Subcutaneous abdominal adipose tissue (tissue), 5 donors: ENCODE data around the gene PLIN3.
"Not testable (repeated sequence)": the region's sequence is repeated elsewhere in the genome, so short reads cannot be mapped to it uniquely, and the experiment has no call there.

ENCODE experiments used
- H3K27ac ChIP-seq: one replicate; pipeline ENCODE4 v1.7.0; 2013; ENCODE audit warnings: low read depth, mild to moderate bottlenecking, inconsistent platforms, low read length, moderate library complexity
- H3K27me3 ChIP-seq, 5 donors: one replicate each; pipeline ENCODE4 v1.7.0; 2013; ENCODE audit warnings: low read length in 5 of 5, inconsistent platforms in 1 of 5; ENCODE audit not compliant: control insufficient read depth in 5 of 5, insufficient read depth in 4 of 5
- H3K36me3 ChIP-seq, 5 donors: one replicate each; pipeline ENCODE4 v1.7.0; 2013; ENCODE audit warnings: low read length in 5 of 5; ENCODE audit not compliant: control insufficient read depth in 5 of 5, insufficient read depth in 5 of 5
- H3K4me1 ChIP-seq, 5 donors: one replicate each; pipeline ENCODE4 v1.7.0; 2013; ENCODE audit warnings: low read length in 5 of 5, mild to moderate bottlenecking in 3 of 5, moderate library complexity in 1 of 5; ENCODE audit not compliant: control insufficient read depth in 5 of 5, insufficient read depth in 5 of 5
- H3K4me3 ChIP-seq, 5 donors: one replicate each; pipeline ENCODE4 v1.7.0; 2013; ENCODE audit warnings: low read length in 5 of 5, low read depth in 1 of 5
- H3K9ac ChIP-seq, 5 donors: one replicate each; pipeline ENCODE4 v1.7.0; 2013; ENCODE audit warnings: low read length in 5 of 5, mild to moderate bottlenecking in 4 of 5, moderate library complexity in 3 of 5
- H3K9me3 ChIP-seq, 5 donors: one replicate each; pipeline ENCODE4 v1.7.0; 2013; ENCODE audit warnings: low read length in 5 of 5; ENCODE audit not compliant: control insufficient read depth in 5 of 5
- donor health status: healthy.
- donor health status: healthy.
- donor health status: healthy.
- donor health status: healthy.
- donor health status: healthy.

Gene PLIN3

DNA sequence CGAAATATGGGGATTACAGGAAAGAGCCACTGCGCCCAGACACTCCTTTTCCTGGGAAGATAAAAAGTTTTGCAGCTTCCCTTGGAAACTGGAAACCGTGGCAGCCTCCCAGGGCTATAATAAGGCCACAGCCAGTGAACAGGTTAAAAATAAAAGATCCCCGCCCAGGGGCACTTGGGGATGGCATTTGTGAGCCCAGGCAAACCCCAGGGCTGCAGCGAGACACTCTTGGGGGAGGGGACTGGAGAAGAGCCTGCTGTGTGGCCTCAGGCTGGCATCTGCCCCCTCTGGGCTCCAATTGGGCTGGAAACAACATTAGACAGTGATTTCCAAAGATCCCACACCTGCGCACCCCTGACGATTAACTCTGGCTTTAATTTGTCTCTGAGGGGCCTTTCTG is 64.8 kb downstream of the PLIN3 start:
- Histone ChIP-seq H3K9ac (no peak overlapping the region), H3K4me1 (peaks cover 0 to 6% (median 5%) of the 10 kb centered on the region in 5 donors), H3K4me3 (no peak overlapping the region), H3K27me3 (no peaks in the 10 kb centered on the region), H3K9me3 (no peaks in the 10 kb centered on the region), H3K27ac (no peak overlapping the region), H3K36me3 (peaks cover 0 to 4% (median 0%) of the 10 kb centered on the region in 5 donors)

DNA sequence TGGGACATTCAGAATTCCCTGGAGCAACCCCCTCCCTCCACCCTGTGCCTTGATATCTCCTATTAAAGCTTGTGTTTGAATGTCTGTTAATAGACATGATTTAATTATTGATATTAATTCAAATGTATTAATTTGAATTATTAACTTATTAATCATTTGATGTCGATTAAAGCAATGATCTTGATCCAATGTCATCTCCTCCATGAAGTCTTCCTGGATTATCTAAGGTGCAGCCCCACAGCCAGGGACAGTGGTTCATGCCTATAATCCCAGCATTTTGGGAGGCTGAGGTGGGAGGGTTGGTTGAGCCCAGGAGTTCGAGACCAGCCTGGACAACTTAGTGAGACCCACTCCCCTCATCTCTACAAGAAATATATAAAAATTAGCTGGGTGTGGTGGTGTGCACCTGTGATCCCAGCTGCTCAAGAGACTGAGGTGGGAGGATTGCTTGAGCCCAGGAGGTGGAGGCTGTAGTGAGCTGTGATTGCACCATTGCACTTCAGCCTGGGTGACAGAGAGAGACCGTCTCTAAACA is 66.3 kb downstream of the PLIN3 start:
- Histone ChIP-seq H3K36me3 (peaks cover 0 to 12% (median 8%) of the 10 kb centered on the region in 5 donors), H3K4me3 (no peak overlapping the region), H3K27me3 (no peaks in the 10 kb centered on the region), H3K27ac (no peak overlapping the region), H3K9me3 (no peaks in the 10 kb centered on the region), H3K9ac (no peak overlapping the region), H3K4me1 (peaks cover 0 to 11% (median 6%) of the 10 kb centered on the region in 5 donors)

DNA sequence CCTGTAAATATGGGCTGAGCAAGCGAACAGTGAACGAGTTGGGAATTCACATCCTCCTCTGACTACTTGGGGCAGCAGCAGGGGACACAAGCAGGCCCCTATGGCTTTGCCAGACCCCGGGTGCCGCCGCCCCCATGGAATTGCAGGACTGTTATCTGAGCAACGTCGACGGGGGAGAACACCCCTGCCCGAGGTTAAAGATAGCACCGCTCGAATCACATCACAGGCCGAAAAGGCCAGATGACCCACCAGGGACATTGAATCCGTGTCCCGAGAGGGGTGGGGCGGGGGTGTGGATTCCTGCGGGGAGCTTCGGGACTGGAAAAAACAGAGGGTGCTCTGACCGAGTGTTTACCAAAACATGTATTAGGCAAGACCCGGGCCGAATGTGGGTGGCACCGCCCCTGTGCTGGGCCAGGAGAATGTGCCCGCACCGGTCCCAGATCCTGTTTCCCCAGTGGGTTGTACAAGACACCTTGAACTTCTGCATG is 66.8 kb downstream of the PLIN3 start:
- H3K4me3 ChIP-seq = no peak overlapping the region

GRCh38 chr19:4795400-4795799 is 72.1 kb downstream of the PLIN3 start:
- Histone ChIP-seq H3K4me3 (no peak overlapping the region), H3K9ac (no peak overlapping the region), H3K9me3 (peaks cover 0 to 3% (median 0%) of the 10 kb centered on the region in 5 donors), H3K27ac (no peak overlapping the region), H3K36me3 (peaks cover 0 to 41% (median 29%) of the 10 kb centered on the region in 5 donors), H3K27me3 (peaks cover 0 to 6% (median 0%) of the 10 kb centered on the region in 5 donors), H3K4me1 (peaks cover 5 to 44% (median 22%) of the 10 kb centered on the region in 5 donors)

More for the DNA sequence above, 66.8 kb downstream of the PLIN3 start:
- Histone ChIP-seq H3K27ac (no peak overlapping the region), H3K9me3 (no peaks in the 10 kb centered on the region), H3K27me3 (no peaks in the 10 kb centered on the region), H3K4me1 (peaks cover 0 to 11% (median 6%) of the 10 kb centered on the region in 5 donors), H3K36me3 (peaks cover 0 to 14% (median 8%) of the 10 kb centered on the region in 5 donors), H3K9ac (no peak overlapping the region)

GRCh38 chr19:4794971-4795370 is 72.5 kb downstream of the PLIN3 start:
- H3K4me3 ChIP-seq = no peak overlapping the region
- H3K9ac ChIP-seq = no peak overlapping the region
- H3K9me3 ChIP-seq = peaks cover 0 to 3% (median 0%) of the 10 kb centered on the region in 5 donors
- no peak overlapping the region for H3K27ac ChIP-seq
- peaks cover 5 to 44% (median 22%) of the 10 kb centered on the region in 5 donors for H3K4me1 ChIP-seq
- peaks cover 0 to 41% (median 29%) of the 10 kb centered on the region in 5 donors for H3K36me3 ChIP-seq
- H3K27me3 ChIP-seq = peaks cover 0 to 6% (median 0%) of the 10 kb centered on the region in 5 donors

DNA sequence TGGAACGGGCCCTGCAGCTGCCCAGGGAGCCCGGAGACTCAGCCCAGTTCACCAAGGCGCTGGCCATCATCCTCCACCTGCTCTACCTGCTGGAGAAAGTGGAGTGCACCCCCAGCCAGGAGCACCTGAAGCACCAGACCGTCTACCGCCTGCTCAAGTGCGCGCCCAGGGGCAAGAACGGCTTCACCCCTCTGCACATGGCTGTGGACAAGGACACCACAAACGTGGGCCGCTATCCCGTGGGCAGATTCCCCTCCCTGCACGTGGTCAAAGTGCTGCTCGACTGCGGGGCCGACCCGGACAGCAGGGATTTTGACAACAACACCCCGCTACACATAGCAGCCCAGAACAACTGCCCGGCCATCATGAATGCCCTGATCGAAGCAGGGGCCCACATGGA is 74.2 kb downstream of the PLIN3 start:
- not testable (repeated sequence) for H3K27ac ChIP-seq, H3K9me3 ChIP-seq, H3K9ac ChIP-seq, H3K4me3 ChIP-seq, H3K27me3 ChIP-seq
- Histone ChIP-seq H3K36me3 (peaks cover 0 to 37% (median 29%) of the 10 kb centered on the region in 5 donors), H3K4me1 (peaks cover 5 to 44% (median 22%) of the 10 kb centered on the region in 5 donors)

- Histone ChIP-seq H3K4me3 (peak overlapping the region in 2 of 5 donors; percentile 78 to 88), H3K36me3 (peaks cover 0 to 37% (median 29%) of the 10 kb centered on the region in 5 donors), H3K4me1 (peaks cover 5 to 47% (median 22%) of the 10 kb centered on the region in 5 donors)
- not testable (repeated sequence) for H3K27ac ChIP-seq, H3K27me3 ChIP-seq, H3K9ac ChIP-seq, H3K9me3 ChIP-seq
Observed at GRCh38 chr19:4792866-4793195, 74.6 kb downstream of the PLIN3 start.

DNA sequence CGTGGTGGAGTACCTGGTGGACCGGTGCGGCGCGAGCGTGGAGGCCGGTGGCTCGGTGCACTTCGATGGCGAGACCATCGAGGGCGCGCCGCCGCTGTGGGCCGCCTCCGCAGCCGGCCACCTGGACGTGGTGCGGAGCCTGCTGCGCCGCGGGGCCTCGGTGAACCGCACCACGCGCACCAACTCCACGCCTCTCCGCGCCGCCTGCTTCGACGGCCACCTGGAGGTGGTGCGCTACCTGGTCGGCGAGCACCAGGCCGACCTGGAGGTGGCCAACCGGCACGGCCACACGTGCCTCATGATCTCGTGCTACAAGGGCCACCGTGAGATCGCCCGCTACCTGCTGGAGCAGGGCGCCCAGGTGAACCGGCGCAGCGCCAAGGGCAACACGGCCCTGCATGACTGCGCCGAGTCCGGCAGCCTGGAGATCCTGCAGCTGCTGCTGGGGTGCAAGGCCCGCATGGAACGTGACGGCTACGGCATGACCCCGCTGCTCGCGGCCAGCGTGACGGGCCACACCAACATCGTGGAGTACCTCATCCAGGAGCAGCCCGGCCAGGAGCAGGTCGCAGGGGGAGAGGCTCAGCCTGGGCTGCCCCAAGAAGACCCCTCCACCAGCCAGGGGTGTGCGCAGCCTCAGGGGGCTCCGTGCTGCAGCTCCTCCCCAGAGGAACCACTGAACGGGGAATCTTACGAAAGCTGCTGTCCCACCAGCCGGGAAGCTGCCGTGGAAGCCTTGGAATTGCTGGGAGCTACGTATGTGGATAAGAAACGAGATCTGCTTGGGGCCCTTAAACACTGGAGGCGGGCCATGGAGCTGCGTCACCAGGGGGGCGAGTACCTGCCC is 75.2 kb downstream of the PLIN3 start:
- Histone ChIP-seq H3K4me1 (peaks cover 5 to 48% (median 22%) of the 10 kb centered on the region in 5 donors), H3K27ac (peak overlapping the region; percentile 82), H3K36me3 (peaks cover 0 to 37% (median 29%) of the 10 kb centered on the region in 5 donors), H3K9ac (peak overlapping the region in 4 of 5 donors; percentile 81 to 95 (median 90)), H3K4me3 (peak overlapping the region in 4 of 5 donors; percentile 75 to 88 (median 77))
- not testable (repeated sequence) for H3K27me3 ChIP-seq, H3K9me3 ChIP-seq

DNA sequence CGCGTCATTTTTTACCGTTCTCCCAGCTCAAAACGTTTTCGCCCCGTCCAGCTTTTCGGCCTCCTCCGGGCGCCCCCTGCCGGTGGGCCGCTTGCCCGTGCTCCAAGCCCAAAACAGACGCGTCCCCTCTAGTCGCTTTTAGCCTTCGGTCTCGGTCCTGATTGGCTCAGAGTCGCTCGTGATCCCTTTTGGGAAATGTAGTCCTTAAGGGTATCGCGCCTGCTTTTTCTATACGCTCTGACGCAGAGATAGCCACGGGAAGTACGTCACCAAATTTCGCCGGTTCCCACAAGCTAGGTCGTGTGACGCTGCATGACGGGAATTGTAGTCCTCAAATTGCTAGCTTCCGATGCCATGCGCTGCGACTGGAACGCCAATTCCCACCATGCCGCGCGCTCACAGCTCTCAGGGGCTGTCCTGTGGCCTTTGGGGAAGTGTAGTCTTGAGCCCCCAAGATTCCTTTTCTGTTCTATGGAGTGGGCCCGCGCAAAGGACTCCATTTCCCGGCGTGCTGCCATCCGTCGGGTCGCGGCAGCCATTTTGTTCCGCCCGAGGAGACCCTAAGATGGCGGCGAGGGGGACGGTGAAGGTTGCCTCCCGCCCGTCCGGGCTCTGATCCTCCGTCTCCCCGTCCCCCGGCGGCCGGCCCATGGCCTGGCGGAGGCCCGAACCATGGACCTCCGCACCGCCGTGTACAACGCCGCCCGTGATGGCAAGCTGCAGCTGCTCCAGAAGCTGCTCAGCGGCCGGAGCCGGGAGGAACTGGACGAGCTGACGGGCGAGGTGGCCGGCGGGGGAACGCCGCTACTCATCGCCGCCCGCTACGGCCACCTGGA is 76.1 kb downstream of the PLIN3 start, which contains the start of gene FEM1A:
FEM1A (plus strand) TSS at position 552 of the 836 bp plus-strand sequence; CDS start at position 673, 121 bp downstream.
- H3K9ac ChIP-seq = peak within 1 kb of the TSS; percentile 81 to 98 (median 90)
- H3K27ac ChIP-seq = peak within 1 kb of the TSS; percentile 82
- peaks cover 0 to 3% (median 0%) of the 10 kb centered on the region in 5 donors for H3K9me3 ChIP-seq
- H3K27me3 ChIP-seq = peaks cover 0 to 6% (median 0%) of the 10 kb centered on the region in 5 donors
- H3K36me3 ChIP-seq = peaks cover 0 to 32% (median 23%) of the 10 kb centered on the region in 5 donors
- H3K4me1 ChIP-seq = peaks cover 5 to 44% (median 22%) of the 10 kb centered on the region in 5 donors
- peak within 1 kb of the TSS; percentile 72 to 88 (median 76) for H3K4me3 ChIP-seq
